GM11168 (cell line): ENCODE data around the gene SUCNR1.
"Not testable (repeated sequence)": the region's sequence is repeated elsewhere in the genome, so short reads cannot be mapped to it uniquely, and the experiment has no call there.

Experiments
- in situ Hi-C: fragments of 300-500 bp; cut with MboI; formaldehyde crosslinking; loops from one replicate; pipeline ENCODE4 v1.12.0; 2022; ENCODE audit warnings: low sequenced_read_pairs; ENCODE audit not compliant: unreplicated experiment

The SUCNR1 gene

DNA sequence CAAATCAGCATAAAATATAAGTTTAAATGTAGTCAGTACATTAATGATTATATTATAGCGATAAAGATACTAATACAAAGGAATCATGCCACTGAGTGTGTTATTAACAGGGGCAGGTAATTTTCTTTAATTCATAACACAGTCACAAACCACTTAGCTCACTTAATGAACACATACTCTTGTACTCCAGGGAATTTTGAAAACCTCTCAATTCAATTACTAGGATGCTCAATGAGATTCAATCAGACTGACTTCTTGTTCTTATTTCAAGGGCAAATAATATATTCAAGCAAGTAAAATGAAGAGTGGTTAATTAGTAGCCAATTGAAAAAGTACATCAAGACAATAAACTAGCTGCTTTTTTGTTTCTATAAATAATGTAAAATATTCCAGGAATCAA is 5.8 kb upstream of the SUCNR1 start:
- in situ Hi-C loops: no loop called here

- in situ Hi-C loops: no loop called here
Observed at GRCh38 chr3:151869181-151869580, 4.3 kb upstream of the SUCNR1 start.

DNA sequence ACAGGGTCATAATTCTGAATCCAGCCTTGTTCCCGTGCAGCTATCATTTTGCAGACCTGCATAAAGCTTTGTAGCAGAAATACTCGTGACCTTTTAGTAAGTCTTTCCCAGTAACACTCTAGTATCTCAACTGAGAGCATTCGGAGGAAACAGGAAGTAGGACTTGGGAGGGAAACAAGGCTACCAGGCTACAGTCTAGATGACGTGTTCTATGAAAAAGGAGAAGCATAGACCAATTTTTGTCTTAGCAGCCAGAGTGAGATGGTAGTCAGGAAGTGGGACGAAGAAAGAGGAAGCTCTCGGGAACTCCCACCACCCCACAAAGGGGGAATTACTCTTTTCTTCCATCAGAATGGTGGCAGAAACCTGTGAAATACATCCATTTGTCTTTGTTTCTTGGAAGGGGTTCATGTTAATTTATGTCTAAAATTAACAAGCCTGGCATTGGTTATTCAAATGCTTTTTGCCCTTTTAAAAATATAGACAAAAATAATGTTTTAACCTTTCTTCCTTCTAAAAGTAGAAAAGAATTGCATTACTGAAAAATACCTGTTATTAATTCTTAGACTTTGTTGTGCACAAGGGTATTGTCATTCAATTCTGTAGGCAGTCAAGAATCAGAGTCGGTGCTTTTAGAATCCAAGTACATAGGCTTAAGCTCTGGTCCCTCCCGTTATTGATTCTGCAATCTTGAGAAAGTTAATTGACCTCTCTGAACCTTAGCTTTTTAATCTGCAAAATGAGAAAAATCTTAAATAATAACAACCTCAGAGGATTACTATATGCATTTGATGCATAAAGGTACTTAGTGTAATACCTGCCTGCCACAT is 1.6 kb upstream of the SUCNR1 start:
- in situ Hi-C loops: no loop called here

DNA sequence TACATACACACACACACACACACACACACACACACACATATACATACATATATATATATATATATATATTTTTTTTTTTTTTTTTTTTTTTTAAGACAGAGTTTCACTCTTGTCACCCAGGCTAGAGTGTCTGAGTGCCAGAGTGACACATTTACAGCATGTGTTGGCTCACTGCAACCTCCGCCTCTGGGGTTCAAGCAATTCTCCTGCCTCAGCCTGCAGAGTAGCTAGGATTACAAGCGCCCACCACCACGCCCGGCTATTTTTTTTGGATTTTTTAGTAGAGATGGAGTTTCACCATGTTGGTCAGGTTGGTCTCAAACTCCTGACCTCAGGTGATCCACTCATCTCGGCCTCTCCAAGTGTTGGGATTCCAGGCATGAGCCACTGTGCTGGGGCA is 636 bp downstream of the SUCNR1 start:
- in situ Hi-C loops: not testable (repeated sequence)

- in situ Hi-C loops: no loop called here
Observed at GRCh38 chr3:151875759-151876158, 2.3 kb downstream of the SUCNR1 start.

GRCh38 chr3:151877269-151877668 is 3.8 kb downstream of the SUCNR1 start:
- in situ Hi-C loops: no loop called here

- in situ Hi-C loops: no loop called here
Observed at GRCh38 chr3:151878465-151878864, 5.0 kb downstream of the SUCNR1 start.

- in situ Hi-C loops: no loop called here
Observed at GRCh38 chr3:151879037-151879436, 5.6 kb downstream of the SUCNR1 start.

DNA sequence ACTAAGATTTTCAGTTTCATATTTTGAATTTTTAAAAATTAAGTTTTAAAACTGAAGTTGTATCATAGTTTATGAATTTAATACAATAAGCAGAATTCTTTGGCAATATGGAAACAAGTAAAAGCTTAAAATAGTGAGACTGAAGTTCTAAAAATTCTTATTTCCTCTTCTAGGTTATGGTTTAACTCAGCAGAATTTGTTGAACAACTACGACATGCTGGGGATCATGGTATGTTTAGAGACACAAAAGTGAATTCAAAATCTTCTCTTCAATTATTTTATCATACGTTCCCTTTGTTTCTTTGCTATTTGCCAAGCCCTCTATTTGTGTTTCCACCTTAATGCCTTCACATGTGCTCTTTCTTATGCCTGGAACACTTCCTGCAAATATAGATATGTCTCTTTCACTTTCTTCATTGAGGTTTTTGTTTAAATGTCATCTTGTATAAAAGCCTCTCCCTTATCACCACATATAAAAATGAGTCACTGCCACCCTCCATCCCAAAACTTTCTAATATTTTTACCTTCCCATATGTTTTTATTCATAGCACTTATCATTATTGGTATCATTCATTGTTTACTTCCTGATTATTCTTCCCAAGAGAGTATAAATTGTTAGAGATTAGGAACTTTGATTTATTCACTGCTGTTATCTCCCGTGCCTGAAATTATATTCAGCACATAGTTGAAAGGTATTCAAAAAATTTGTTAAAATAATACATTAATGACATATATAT is 6.4 kb downstream of the SUCNR1 start:
- in situ Hi-C loops: no loop called here

DNA sequence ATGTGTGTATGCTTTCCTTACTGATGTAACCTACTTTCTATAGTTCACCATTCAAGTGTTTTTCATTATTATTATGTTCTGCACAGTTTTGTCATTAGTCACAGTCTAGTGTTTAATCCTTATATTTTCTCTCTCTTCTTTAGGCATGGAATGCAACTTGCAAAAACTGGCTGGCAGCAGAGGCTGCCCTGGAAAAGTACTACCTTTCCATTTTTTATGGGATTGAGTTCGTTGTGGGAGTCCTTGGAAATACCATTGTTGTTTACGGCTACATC is 6.9 kb downstream of the SUCNR1 start:
- in situ Hi-C loops: no loop called here

- in situ Hi-C loops: no loop called here
Observed at GRCh38 chr3:151881137-151881536, 7.7 kb downstream of the SUCNR1 start.

DNA sequence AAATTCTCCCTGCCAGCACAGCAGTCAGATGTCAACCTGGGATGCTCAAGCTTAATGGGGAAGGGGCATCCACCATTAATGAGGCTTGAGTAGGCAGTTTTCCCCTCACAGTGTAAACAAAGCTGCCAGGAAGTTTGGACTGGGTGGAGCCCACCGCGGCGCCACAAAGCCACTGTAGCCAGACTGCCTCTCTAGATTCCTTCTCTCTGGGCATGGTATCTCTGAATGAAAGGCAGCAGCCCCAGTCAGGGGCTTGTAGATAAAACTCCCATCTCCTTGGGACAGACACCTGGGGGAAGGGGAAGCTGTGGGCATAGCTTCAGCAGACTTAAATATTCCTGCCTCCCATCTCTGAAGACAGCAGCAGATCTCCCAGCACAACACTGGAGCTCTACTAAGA is 12.0 kb downstream of the SUCNR1 start:
- in situ Hi-C loops: not testable (repeated sequence)

DNA sequence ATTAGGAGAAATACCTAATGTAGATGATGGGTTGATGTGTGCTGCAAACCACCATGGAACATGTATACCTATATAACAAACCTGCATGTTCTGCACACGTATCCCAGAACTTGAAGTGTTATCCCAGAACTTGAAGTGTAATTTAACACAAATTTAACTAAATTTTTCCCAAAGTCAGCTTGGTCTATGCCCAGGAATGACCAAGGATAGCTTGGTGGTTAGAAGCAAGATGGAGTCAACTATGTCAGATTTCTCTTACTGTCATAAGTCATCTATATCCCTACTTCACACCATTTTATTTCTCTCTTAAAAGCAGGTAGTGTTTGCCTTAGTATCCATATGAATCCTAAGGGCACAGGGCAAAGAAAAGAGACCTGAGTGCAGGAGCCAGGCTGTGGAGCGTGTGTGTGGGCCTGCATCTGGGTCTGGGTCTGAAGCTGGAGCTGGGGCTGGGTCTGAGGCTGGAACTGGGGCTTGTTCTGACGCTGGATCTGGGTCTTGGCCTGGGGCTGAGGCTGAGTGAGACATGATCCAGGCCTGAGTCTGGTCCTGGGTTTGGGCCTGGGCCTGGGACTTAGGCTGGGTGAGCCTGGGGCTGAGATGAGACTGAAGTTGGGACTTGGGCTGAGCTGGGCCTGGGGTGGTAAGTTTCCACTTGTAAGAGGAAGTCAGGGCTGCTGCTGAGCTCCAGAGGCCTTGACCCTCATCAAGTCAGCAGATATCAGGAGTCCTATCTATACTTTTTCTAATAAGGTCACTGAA is 14.2 kb downstream of the SUCNR1 start:
- in situ Hi-C loops: not testable (repeated sequence)

- in situ Hi-C loops: no loop called here
Observed at GRCh38 chr3:151890721-151891141, 17.3 kb downstream of the SUCNR1 start.

GRCh38 chr3:151891721-151892120 is 18.3 kb downstream of the SUCNR1 start:
- in situ Hi-C loops: no loop called here

GRCh38 chr3:151894219-151894618 is 20.8 kb downstream of the SUCNR1 start:
- in situ Hi-C loops: no loop called here

DNA sequence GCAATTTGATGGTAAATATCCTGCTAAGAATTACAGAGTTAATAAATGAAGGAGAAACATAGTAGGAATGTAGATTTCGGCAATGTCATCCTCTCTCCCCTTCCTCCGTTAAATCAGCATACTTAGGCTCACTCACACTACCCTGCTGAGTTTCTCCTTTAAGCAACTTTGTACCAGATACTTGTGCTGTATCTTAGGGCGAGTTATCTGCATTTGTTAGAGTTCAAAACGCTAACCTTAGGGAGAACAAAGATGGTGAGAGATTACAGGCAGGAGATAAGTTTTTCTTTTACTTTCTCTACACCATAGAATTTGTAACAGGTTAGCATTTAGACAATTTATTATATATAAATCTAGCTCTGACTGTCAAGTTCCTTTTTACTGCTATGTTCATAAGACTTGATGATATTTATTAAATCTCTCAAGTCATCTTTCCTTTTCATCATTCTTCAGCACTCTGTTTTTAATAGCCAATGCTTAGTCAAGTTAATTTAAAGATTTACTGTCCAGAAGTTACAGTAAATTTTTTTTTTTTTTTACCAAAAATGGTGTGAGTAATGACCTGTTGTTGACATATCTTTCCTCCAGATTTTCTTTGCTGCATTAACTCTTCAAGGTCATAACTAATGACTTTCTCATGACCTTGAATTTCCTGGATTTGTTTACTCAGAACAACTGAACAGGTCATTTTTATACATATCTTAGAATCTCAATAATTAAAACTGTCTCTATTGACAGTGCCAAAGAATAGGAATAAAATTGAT is 22.2 kb downstream of the SUCNR1 start:
- in situ Hi-C loops: no loop called here

- in situ Hi-C loops: no loop called here
Observed at GRCh38 chr3:151896246-151897012, 23.0 kb downstream of the SUCNR1 start.

DNA sequence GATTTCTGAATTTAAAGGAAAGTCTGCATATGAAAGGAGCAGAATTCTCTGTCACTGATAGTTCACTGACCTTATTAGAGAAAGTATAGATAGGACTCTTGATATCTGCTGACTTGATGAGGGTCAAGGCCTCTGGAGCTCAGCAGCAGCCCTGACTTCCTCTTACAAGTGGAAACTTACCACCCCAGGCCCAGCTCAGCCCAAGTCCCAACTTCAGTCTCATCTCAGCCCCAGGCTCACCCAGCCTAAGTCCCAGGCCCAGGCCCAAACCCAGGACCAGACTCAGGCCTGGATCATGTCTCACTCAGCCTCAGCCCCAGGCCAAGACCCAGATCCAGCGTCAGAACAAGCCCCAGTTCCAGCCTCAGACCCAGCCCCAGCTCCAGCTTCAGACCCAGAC is 24.7 kb downstream of the SUCNR1 start:
- in situ Hi-C loops: not testable (repeated sequence)
